HepG2 (cell line): ENCODE measurements around the gene PTPA.

ENCODE experiments used
- BRCA1 ChIP-seq: sonication (generic); formaldehyde crosslinking; IDR thresholded peaks from 2 replicates; pipeline ENCODE4 v1.4.0; 2020; ENCODE audit warnings: missing genetic modification reagents
- CBX2 ChIP-seq, 2 experiments: fragments of 200-600 bp in 1 of 2; sonication (generic); formaldehyde crosslinking in 1 of 2; IDR thresholded peaks; 2 replicates each; pipeline versions ENCODE4 v1.7.0 to v1.8.1; 2018 to 2022; ENCODE audit warnings: low read depth in 2 of 2, low read length in 1 of 2, mild to moderate bottlenecking in 1 of 2, missing genetic modification reagents in 1 of 2
- GABPA ChIP-seq, 2 experiments: IDR thresholded peaks; 2 replicates each; pipeline ENCODE4 v1.6.1; 2011 to 2016; ENCODE audit warnings: low read depth in 2 of 2, low read length in 1 of 2, missing biosample characterization in 1 of 2, missing genetic modification characterization in 1 of 2
- RBM39 ChIP-seq: fragments of 200-400 bp; formaldehyde crosslinking; IDR thresholded peaks from one replicate; pipeline ENCODE4 v1.6.1; 2018; ENCODE audit warnings: antibody characterized with exemption, mild to moderate bottlenecking, low read depth, low read length; ENCODE audit not compliant: poor library complexity, severe bottlenecking
- ZNF530 ChIP-seq: sonication (generic); formaldehyde crosslinking; IDR thresholded peaks from 2 replicates; pipeline ENCODE4 v1.5.0; 2020; ENCODE audit warnings: low read depth, mild to moderate bottlenecking, missing genetic modification reagents
- ZSCAN29 ChIP-seq: sonication (generic); formaldehyde crosslinking; conservative IDR thresholded peaks from 2 replicates; pipeline ENCODE4 v1.4.0; 2020; ENCODE audit warnings: mild to moderate bottlenecking, missing genetic modification reagents
- TF ChIP-seq, protein P1 (sequence below): sonication (generic); formaldehyde crosslinking; IDR thresholded peaks from 2 replicates; pipeline ENCODE4 v1.5.0; 2020; ENCODE audit warnings: mild to moderate bottlenecking, missing genetic modification reagents, moderate library complexity
- TF ChIP-seq, protein P2 (sequence below): sonication (generic); formaldehyde crosslinking; IDR thresholded peaks from 2 replicates; pipeline ENCODE4 v1.8.0; 2022; ENCODE audit warnings: missing genetic modification reagents, low read depth, mild to moderate bottlenecking, borderline replicate concordance
- TF ChIP-seq, protein P3 (sequence below), 2 experiments: fragments of 450-650 bp in 1 of 2; sonication (generic) in 1 of 2; formaldehyde crosslinking in 1 of 2; IDR thresholded peaks; 2 replicates each; pipeline versions ENCODE4 v1.6.1 to v1.8.0; 2016 to 2022; ENCODE audit warnings: antibody characterized with exemption in 1 of 2, mild to moderate bottlenecking in 1 of 2, missing genetic modification reagents in 1 of 2
- TF ChIP-seq, protein P4 (sequence below): IDR thresholded peaks from 2 replicates; pipeline ENCODE4 v1.6.1; 2018; ENCODE audit warnings: missing genetic modification reagents, mild to moderate bottlenecking, missing compliant biosample characterization
- TF ChIP-seq, protein P5 (sequence below): sonication (generic); formaldehyde crosslinking; IDR thresholded peaks from 2 replicates; pipeline ENCODE4 v1.4.0; 2020; ENCODE audit warnings: missing genetic modification reagents

DNA sequence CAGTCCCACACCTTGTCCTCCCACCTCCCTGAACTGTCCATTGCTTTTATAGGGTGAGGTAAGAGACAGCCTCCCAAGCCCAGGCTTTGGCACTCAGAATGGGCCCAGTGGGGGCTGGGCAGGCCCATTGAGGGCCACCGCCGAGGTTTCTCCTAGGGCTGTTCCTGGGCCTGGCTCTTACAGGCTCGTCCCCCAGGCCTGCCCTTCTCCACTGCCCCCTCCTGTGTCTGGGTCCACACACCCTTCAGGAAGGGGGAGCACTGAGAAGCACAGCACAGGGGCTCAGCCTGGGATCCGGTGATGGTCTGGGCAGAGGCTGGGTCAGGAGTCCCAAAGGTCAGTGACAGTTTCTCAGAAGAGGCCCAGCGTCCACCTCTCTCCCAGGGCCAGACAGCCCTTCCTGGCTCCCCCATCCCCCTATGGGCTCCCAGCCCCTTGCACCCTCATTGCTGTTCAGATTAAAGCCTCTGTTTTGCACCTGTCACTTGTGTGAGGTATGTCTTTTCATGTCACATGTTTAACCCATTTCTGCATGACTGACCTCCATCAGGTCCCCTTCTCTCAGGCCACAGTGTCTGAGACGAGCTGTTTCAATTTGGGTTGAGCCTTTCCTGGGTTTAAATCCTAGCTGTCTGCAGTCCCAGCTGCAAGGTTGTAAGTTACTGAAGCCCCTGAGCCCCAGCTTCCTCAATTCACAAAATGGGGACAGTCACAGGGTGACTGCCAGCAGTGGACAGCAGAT is 37.4 kb downstream of the PTPA start:
- TF ChIP-seq, protein P1, sequence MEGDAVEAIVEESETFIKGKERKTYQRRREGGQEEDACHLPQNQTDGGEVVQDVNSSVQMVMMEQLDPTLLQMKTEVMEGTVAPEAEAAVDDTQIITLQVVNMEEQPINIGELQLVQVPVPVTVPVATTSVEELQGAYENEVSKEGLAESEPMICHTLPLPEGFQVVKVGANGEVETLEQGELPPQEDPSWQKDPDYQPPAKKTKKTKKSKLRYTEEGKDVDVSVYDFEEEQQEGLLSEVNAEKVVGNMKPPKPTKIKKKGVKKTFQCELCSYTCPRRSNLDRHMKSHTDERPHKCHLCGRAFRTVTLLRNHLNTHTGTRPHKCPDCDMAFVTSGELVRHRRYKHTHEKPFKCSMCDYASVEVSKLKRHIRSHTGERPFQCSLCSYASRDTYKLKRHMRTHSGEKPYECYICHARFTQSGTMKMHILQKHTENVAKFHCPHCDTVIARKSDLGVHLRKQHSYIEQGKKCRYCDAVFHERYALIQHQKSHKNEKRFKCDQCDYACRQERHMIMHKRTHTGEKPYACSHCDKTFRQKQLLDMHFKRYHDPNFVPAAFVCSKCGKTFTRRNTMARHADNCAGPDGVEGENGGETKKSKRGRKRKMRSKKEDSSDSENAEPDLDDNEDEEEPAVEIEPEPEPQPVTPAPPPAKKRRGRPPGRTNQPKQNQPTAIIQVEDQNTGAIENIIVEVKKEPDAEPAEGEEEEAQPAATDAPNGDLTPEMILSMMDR (CRISPR knock-in tag): no peak
- TF ChIP-seq, protein P2, sequence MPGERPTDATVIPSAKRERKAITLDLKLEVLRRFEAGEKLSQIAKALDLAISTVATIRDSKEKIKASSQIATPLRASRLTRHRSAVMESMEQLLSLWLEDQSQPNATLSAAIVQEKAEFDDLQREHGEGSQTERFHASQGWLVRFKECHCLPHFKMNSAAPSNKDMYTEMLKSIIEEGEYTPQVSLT (CRISPR knock-in tag): no peak
- TF ChIP-seq, protein P3, sequence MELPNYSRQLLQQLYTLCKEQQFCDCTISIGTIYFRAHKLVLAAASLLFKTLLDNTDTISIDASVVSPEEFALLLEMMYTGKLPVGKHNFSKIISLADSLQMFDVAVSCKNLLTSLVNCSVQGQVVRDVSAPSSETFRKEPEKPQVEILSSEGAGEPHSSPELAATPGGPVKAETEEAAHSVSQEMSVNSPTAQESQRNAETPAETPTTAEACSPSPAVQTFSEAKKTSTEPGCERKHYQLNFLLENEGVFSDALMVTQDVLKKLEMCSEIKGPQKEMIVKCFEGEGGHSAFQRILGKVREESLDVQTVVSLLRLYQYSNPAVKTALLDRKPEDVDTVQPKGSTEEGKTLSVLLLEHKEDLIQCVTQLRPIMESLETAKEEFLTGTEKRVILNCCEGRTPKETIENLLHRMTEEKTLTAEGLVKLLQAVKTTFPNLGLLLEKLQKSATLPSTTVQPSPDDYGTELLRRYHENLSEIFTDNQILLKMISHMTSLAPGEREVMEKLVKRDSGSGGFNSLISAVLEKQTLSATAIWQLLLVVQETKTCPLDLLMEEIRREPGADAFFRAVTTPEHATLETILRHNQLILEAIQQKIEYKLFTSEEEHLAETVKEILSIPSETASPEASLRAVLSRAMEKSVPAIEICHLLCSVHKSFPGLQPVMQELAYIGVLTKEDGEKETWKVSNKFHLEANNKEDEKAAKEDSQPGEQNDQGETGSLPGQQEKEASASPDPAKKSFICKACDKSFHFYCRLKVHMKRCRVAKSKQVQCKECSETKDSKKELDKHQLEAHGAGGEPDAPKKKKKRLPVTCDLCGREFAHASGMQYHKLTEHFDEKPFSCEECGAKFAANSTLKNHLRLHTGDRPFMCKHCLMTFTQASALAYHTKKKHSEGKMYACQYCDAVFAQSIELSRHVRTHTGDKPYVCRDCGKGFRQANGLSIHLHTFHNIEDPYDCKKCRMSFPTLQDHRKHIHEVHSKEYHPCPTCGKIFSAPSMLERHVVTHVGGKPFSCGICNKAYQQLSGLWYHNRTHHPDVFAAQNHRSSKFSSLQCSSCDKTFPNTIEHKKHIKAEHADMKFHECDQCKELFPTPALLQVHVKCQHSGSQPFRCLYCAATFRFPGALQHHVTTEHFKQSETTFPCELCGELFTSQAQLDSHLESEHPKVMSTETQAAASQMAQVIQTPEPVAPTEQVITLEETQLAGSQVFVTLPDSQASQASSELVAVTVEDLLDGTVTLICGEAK (IDR thresholded peaks at IDR 0.05): no peak
- TF ChIP-seq, protein P3 (CRISPR knock-in tag; IDR thresholded peaks at IDR 0.05): no peak
- no peak for TF ChIP-seq ZNF530
- no peak for TF ChIP-seq ZSCAN29 (CRISPR knock-in tag)
- TF ChIP-seq, protein P4, sequence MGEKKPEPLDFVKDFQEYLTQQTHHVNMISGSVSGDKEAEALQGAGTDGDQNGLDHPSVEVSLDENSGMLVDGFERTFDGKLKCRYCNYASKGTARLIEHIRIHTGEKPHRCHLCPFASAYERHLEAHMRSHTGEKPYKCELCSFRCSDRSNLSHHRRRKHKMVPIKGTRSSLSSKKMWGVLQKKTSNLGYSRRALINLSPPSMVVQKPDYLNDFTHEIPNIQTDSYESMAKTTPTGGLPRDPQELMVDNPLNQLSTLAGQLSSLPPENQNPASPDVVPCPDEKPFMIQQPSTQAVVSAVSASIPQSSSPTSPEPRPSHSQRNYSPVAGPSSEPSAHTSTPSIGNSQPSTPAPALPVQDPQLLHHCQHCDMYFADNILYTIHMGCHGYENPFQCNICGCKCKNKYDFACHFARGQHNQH (CRISPR knock-in tag): no peak
- TF ChIP-seq GABPA (IDR thresholded peaks at IDR 0.05; ENCODE audit: low read depth, low read length): no peak
- TF ChIP-seq GABPA (CRISPR knock-in tag; IDR thresholded peaks at IDR 0.05; ENCODE audit: low read depth): no peak
- TF ChIP-seq CBX2 (IDR thresholded peaks at IDR 0.05; ENCODE audit: low read depth, low read length): no peak
- no peak for TF ChIP-seq CBX2 (CRISPR knock-in tag; IDR thresholded peaks at IDR 0.05; ENCODE audit: low read depth)
- no peak for TF ChIP-seq RBM39
- TF ChIP-seq BRCA1 (CRISPR knock-in tag): no peak
- TF ChIP-seq, protein P5, sequence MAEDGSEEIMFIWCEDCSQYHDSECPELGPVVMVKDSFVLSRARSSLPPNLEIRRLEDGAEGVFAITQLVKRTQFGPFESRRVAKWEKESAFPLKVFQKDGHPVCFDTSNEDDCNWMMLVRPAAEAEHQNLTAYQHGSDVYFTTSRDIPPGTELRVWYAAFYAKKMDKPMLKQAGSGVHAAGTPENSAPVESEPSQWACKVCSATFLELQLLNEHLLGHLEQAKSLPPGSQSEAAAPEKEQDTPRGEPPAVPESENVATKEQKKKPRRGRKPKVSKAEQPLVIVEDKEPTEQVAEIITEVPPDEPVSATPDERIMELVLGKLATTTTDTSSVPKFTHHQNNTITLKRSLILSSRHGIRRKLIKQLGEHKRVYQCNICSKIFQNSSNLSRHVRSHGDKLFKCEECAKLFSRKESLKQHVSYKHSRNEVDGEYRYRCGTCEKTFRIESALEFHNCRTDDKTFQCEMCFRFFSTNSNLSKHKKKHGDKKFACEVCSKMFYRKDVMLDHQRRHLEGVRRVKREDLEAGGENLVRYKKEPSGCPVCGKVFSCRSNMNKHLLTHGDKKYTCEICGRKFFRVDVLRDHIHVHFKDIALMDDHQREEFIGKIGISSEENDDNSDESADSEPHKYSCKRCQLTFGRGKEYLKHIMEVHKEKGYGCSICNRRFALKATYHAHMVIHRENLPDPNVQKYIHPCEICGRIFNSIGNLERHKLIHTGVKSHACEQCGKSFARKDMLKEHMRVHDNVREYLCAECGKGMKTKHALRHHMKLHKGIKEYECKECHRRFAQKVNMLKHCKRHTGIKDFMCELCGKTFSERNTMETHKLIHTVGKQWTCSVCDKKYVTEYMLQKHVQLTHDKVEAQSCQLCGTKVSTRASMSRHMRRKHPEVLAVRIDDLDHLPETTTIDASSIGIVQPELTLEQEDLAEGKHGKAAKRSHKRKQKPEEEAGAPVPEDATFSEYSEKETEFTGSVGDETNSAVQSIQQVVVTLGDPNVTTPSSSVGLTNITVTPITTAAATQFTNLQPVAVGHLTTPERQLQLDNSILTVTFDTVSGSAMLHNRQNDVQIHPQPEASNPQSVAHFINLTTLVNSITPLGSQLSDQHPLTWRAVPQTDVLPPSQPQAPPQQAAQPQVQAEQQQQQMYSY (CRISPR knock-in tag): no peak
